ENCODE measurements around the gene MYO7B. TPM values are rescaled to one million over a fixed set of nuclear protein-coding genes. Genes with fewer than 3 reads are reported as not detected.
"Not testable (repeated sequence)": the region's sequence is repeated elsewhere in the genome, so short reads cannot be mapped to it uniquely, and the experiment has no call there.

MYO7B gene
- total RNA-seq, 4 donors from 2014 or later: 0.27 to 0.77 (median 0.54) TPM; not detected in 1

GRCh38 chr2:127523269-127523939 lies 12.1 kb upstream of the MYO7B start:
- 78 to 86% methylated on average over 5 to 8 of the region's 8 CpGs for WGBS, 2 donors (ENCODE audit: low coverage in 1 of 2)
- peaks cover 3 to 35% of the 10 kb centered on the region in 2 donors for H3K36me3 ChIP-seq
- no peak overlapping the region for H3K4me3 ChIP-seq
- ATAC-seq: no peak
- peaks cover 0 to 39% (median 6%) of the 10 kb centered on the region in 3 donors for H3K4me1 ChIP-seq
- no peak overlapping the region for H3K27ac ChIP-seq
- H3K9me3 ChIP-seq: no peaks in the 10 kb centered on the region
- no peaks in the 10 kb centered on the region for H3K27me3 ChIP-seq
- TF ChIP-seq EP300 (IDR thresholded peaks at IDR 0.05) (no peak), POLR2AphosphoS5 (IDR thresholded peaks at IDR 0.05) (no peak), CTCF (IDR thresholded peaks at IDR 0.05) (no peak), POLR2A (IDR thresholded peaks at IDR 0.05) (no peak)

GRCh38 chr2:127524198-127524834 lies 11.2 kb upstream of the MYO7B start:
- WGBS, 2 donors (ENCODE audit: low coverage in 1 of 2): 85 to 90% methylated on average over 4 of the region's 7 CpGs
- ATAC-seq, H3K9me3 ChIP-seq: not testable (repeated sequence)

GRCh38 chr2:127525691-127526131 lies 9.8 kb upstream of the MYO7B start:
- H3K4me3 ChIP-seq: peak overlapping the region; percentile 92 to 97
- TF ChIP-seq POLR2A (IDR thresholded peaks at IDR 0.05) (no peak), CTCF (IDR thresholded peaks at IDR 0.05) (no peak), EP300 (IDR thresholded peaks at IDR 0.05) (no peak), POLR2AphosphoS5 (IDR thresholded peaks at IDR 0.05) (no peak)
- peaks cover 0 to 22% of the 10 kb centered on the region in 2 donors for H3K36me3 ChIP-seq
- ATAC-seq: no peak
- 0% methylated on average over 3 to 5 of the region's 19 CpGs for WGBS, 2 donors (ENCODE audit: low coverage in 1 of 2)
- H3K4me1 ChIP-seq: peaks cover 0 to 39% (median 6%) of the 10 kb centered on the region in 3 donors
- H3K27me3 ChIP-seq: no peaks in the 10 kb centered on the region
- H3K9me3 ChIP-seq: peaks cover 0 to 5% (median 0%) of the 10 kb centered on the region in 3 donors
- peak overlapping the region; percentile 73 to 99 (median 96) for H3K27ac ChIP-seq

More at GRCh38 chr2:127524198-127524834, 11.2 kb upstream of the MYO7B start:
- Histone ChIP-seq H3K4me3 (peak overlapping the region in 1 of 2 donors; percentile 97), H3K4me1 (peaks cover 0 to 39% (median 6%) of the 10 kb centered on the region in 3 donors), H3K36me3 (peaks cover 3 to 35% of the 10 kb centered on the region in 2 donors)
- not testable (repeated sequence) for H3K27ac ChIP-seq, H3K27me3 ChIP-seq

- TF ChIP-seq POLR2AphosphoS5 (IDR thresholded peaks at IDR 0.05) (peak; percentile 85), CTCF (IDR thresholded peaks at IDR 0.05) (peak in 3 of 4 experiments; percentile 55 to 69 (median 68)), POLR2A (IDR thresholded peaks at IDR 0.05) (peak; percentile 82 to 84), EP300 (IDR thresholded peaks at IDR 0.05) (peak; percentile 15)
- peak; percentile 97 for ATAC-seq
- H3K27ac ChIP-seq: peak within 1 kb of the TSS; percentile 73 to 99 (median 96)
- peak within 1 kb of the TSS; percentile 92 to 97 for H3K4me3 ChIP-seq
- peaks cover 0 to 5% (median 0%) of the 10 kb centered on the region in 3 donors for H3K9me3 ChIP-seq
- no peaks in the 10 kb centered on the region for H3K27me3 ChIP-seq
- WGBS, 2 donors (ENCODE audit: low coverage in 1 of 2): 0% methylated on average over 38 of the region's 70 CpGs
- H3K36me3 ChIP-seq: peaks cover 0 to 17% of the 10 kb centered on the region in 2 donors
- H3K4me1 ChIP-seq: peaks cover 0 to 39% (median 6%) of the 10 kb centered on the region in 3 donors
These were observed 9.1 kb upstream of the MYO7B start, which contains the start of gene IWS1 for GRCh38 chr2:127526132-127527000. IWS1 (minus strand) TSS chr2:127526489; CDS start chr2:127526208, 281 bp downstream.

Data from gastroesophageal sphincter (tissue), 4 donors.